Activated CD8-positive, alpha-beta memory T cell treated with anti-CD3 and anti-CD28 coated beads, Interleukin-2, amount 50 U/mL, for 24 hours (primary cell): ENCODE results near the gene RASSF8.

Experiments used
- DNase-seq: peaks from one replicate; pipeline ENCODE4 v3.0.0-alpha.2; 2020; ENCODE audit errors: extremely low read depth

Gene RASSF8

DNA sequence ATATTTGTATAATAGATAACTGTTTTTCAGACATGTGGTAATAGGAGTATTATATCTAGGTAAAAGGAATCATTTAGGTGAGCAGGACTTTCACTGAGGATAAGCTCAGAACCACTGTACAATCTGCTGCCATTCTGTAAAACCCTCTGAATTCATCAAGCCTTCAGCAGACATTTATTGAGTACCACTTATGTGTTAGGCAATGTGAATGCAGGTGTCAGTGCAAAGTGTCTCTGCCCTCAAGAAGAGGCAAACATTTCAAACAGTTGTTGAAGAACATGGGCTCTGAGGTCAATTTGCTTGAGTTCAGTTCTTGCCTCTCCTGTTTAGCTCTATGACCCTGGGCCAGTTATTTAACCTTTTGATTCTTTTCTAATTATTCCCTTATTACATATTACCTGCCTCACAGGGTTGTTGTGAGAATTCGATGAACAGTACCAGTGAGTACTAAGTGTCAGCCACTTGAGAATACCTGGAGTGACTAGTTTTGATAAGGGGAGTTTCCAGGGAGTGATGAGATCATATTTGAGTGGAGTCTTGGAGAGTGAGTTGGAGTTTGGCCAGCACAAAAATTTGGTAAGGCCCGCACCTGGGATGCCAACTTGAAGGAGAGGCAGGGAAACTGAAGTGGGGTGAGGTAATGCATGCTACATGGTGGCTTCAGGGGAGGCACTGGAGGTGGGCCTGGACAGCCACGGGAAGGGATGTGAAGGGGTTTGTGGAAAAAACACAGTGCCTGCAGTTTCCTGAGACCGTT is 33.7 kb downstream of the RASSF8 start:
- DNase-seq, result no peak

DNA sequence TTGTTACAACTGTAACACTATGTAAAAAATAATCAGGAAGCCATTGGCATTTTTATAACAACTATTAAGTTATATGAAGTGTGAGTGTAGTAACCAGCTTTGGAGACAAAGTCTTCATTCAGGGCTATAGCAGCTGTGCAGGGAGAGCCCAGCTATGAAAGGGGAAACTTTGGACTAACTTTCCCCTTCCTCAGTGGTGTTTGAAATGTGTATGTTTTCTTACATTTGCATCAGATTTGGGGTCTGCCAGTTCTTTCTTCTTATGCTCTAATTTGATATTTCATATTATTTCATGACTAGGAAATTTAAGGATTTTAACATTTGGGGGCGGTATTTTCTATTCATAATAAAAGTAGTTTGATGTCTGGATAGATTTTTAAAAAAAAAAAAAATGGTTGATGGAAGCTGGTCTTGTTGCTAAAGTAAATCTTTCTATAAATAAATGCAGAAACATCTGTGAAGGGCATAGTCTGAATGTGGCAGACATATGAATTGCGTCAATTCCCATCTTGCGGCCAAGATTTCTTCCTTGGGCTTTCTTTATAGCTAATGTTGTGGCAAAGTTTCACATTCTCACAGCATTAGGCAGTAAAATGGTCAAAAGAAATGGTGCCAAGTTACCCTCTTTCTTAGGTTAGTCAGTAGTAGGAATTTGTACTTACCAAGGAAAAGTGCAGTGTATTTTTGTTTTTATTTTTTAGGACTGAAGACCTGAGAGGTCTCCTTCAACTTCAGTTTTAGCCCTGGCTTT is 35.6 kb downstream of the RASSF8 start:
- DNase-seq, result no peak

DNA sequence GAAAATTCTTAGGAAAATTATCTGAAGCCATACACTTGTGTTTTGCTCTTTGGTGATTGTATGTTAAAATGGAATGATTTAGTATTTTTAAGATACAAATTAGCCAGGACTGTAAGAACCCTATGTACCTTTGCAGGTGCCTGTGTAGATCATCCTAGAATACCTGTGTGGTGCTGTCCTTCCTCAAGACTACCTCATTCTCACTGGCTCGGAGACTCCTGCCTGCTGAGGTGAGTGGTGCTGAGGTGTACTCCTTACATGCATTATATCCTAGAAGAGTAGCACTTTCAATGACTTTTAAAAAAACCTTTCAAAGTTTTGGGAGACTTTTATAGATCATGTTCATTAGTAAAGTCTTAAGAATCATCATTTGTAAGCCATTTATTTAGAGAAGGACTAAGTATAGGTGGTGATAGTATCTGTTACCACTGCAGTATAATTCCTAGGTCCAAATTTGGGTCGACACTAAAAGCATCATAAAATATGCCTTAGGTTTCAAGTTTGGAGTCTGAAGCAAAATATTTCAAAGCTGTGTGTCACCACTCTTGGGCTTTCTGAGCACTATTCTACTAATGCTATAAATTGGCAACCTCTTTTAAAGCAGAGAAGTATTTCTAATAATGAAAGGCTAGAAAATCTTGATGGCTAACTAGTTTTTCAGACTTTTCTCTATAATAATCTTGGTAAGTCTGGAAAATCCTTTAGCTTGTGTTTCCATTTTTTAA is 36.6 kb downstream of the RASSF8 start:
- no peak for DNase-seq

DNA sequence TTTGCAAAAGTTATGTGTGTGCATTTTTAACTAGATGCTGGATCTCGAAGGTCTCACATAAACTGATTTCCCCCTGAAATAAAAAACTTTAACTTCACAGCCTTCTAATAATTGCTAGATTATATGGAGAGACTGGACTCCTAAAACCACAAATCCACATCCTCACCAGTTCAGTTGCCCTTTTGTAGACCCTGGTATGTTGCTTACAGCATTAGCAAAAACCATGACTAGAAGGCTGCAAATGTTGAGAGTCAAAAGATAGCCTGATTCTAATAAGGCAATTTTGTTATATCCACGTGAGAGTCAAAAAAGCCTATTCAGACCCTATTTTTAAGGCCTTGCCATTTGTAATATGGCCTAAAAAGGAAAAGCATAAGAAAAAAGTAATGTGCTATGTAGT is 37.4 kb downstream of the RASSF8 start:
- DNase-seq, result no peak

DNA sequence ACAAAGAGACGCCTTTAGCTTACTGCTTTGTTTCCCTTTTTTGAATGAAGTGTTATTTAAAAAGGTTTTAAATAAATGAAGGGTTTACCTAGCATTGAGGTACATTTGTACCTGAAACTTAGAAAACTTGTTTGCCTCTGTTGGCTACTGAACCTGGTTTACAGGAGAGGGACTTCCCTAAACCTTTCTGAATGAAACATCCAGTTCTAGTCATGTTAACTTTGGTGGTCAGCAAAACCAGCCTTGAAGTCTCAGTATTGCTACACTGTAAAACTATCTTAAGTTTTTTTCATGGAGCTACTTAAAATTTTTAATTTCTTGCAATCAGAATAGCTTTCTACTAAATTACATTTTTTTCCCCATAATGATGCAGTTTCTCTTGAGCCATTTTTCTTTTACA is 38.2 kb downstream of the RASSF8 start:
- no peak for DNase-seq

DNA sequence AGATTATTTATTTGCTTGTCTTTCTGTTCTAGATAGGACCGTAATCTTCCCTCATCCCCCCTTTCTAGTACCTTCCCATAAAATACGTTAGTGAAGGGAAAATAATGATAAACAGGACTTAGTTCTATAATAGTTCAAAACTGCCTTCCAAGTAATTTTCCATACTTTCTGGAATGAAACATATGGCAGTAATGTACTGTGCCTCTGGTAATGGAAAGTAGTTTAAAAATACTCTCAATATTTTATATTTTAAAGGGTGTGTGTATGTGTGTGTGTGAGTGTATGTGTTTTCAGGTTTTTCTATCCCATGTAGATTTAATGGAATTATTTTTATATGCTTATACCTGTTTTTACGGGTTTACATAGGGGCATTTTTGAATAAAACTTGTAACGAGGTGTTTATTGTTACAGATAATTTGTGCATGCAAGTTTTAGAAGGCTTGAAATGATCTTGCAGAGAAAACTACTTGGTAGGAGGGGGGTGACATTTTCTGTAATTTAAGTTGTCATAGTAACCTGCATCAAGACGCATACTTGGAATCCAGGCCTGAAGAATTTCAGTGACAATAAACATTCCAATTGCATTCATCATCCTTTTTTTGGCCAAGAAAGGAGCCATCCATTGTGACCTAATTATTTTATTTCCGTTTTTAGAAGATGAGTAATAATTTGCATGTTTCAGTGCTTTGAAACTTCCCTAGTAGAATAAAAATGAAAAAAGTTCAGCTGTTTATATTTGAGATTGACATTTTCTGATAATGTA is 38.9 kb downstream of the RASSF8 start:
- DNase-seq, result no peak

DNA sequence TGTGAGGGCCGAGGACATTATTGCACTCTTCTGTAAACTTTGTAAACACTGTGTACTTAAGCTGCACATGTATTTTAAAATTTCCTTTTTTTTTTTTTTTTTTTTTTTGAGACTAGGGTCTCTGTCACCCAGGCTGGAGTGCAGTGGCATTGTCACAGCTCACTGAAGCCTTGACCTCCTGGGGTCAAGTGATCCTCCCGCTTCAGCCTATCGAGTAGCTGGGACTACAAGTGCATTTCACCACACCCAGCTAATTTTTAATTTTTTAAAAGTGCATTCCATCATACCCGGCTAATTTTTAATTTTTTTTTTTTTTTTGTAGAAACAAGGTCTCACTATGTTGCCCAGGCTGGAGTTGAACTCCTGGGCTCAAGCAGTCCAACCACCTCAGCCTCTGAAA is 42.4 kb downstream of the RASSF8 start:
- no peak for DNase-seq

DNA sequence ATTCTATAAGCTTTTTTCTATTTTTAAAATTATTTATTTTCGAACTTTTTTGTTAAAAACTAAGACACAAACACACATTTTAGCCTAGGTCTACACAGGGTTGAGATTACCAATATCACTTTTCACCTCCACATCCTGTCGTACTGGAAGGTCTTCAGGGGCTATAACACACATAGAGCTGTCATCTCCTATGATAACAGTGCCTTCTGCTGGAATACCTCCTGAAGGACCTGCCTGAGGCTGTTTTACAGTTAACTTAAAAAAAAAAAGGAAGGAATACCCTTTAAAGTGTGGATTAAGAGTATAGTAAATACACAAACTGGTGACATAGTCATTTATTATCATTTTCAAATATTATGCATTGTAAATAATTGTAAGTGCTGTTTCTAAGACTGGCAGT is 43.0 kb downstream of the RASSF8 start:
- no peak for DNase-seq

DNA sequence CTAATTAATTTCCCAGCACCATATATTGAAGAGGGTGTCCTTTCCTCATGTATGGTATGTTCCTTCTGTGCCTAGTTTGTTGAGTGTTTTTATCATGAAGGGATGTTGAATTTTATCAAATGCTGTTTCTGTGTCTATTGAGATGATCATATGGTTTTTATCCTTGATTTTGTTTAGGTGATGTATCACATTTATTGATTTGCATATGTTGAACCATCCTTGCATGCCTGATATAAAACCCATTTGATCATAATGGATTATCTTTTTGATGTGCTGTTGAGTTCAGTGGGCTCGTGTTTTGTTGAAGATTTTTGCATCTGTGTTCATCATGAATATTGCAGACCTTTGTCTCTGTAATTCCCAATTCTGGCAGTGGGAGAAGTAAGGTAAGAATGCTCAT is 44.6 kb downstream of the RASSF8 start:
- DNase-seq, result no peak

DNA sequence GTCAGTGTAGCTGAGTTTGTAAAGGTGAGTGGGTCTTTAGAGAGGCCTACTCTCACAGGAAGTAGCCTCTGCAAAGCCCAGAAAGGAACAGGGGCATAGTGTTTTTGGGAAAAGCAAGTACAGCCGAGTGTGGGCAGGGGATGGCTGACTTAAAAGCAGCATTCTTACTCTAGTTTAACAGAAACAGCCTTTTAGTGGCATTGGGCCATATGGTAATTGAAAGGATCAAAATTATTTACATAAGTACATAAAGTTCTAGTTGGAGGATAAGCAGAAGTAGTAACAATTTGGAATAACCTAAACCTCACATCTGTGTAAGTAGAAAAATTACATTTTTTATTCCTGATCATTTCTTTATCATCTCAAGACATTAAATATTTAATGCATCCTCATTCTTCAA is 49.1 kb downstream of the RASSF8 start:
- DNase-seq, result no peak

DNA sequence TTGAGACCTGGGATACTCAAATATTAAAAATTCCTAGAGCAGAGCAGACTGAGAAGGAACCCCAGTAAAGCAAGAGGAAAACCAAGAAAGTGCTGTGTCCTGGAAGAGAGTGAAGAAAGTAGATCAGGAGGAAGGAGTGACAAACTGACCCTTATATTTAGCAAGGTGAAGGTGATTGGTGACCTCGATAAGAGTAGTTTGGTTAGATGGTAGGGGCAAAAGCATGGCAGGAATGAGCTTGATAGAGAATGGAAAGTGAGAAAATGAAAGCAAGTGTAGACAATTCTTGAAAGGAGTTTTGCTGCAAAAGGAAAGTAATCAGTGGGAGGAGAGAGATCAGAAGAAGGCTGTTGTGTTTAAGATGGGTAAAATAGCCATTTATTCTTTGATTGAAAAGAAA is 51.1 kb downstream of the RASSF8 start:
- DNase-seq, result no peak

DNA sequence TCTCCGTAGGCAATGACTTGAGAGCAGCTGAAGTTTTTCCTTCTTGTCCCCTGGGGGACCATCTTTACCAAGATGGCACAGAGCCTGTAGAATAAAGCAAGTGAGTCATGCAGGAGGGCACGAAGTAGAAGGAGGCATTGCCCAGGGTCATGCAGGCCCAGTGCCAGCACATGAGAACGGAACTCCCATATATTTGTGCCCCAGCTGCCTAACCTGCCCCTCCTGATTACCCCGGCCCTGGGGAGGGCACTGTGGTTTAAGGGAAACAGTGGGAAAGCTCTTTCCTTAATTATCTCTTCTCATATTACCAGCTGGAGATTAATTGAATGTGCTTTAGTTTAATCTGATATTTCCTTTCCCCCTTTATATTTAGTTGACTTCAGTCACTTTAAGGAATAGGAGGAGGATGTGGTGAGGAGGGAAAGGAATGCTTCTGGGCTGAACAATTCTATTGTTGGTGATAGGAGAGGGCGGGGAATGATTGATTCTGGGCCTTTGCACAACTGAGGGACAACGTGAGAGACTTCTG is 51.9 kb downstream of the RASSF8 start:
- DNase-seq, result no peak

DNA sequence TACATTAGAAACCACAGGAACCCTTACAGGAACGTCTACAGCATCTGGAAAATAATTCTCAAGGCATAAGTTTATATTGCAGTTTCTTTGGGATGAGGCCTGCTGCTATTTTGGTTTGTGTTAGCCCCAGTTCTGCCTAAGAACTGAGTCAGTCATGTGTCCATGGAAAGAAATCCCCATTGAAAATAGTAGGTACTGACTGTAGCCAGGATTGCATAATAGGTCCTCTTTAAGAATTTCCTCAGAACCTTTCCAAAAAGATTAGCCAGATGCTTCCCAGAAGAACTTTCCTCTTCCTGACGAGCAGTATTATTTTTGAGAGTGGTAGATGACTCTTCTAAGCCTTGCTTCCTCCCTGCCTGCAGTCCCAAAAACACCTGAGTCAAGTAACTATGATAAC is 52.6 kb downstream of the RASSF8 start:
- DNase-seq, result no peak

DNA sequence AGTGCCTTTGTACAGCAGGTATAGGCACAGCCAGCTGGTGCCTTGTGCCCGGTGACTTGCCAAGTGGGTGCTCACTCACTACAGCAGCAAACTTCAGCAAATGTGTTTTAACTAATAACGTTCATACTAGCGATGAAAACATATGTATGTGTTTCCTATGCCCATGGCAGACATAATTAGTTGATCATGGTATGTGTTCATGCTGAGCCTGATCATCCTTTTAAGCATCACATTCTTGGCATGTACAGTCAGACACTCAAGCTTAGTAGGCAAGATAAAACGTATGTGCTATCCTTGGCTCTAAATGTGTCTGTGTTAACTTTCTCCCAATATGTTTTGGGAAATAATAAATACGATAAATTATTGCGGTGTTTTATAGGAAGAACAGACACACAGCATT is 55.6 kb downstream of the RASSF8 start:
- DNase-seq, result no peak

DNA sequence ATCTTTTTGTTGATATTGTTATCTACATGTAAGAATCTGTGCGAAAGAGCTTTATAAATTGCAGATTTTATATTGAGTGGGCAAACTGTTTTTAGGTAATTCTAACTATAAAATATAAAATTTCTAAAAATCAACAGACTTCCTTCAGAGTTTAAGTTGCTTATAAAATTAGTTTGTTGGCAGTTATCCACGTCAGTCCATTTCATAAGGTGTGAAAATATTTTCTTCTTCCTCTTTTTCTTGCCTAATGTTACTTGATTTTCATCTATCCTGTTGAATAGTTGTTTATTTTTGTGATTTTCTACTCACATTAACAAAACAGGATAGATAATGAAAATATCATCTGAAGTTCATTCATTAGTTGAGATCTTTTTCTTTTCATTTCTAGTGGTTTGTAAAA is 58.0 kb downstream of the RASSF8 start:
- no peak for DNase-seq

DNA sequence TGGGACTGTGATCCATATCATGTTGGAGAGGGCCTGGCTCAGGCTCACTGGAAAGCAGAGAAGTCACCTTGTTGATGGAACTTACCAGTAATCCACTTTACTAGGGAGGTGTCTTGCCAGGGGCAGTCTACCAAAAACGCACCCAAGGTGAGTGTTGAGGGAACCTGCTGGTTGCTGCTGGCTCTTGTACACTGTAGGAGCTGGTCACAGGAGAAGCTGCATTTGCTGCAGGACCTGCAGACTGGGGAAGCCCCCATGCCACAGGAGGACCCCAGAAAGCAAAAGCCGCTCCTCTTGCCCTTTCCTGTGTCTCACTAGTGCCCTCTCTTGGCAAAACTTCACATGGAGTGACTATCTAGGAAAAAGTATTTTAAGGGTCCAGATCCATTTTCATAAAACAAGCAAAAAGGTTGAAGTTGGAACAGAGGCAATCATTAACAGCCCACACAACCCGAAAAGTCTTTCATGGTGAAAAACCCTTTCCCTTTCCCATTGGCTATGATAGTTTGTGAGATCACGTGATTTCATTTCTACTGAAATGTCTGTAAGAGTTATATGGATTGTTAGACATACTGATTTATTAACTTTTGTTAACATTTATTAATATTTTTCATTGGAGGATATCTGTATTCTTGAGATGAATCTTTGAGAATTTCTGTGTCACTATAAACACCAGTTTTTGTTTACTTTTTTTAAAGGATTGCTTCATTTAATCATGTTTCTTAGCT is 59.2 kb downstream of the RASSF8 start:
- no peak for DNase-seq

DNA sequence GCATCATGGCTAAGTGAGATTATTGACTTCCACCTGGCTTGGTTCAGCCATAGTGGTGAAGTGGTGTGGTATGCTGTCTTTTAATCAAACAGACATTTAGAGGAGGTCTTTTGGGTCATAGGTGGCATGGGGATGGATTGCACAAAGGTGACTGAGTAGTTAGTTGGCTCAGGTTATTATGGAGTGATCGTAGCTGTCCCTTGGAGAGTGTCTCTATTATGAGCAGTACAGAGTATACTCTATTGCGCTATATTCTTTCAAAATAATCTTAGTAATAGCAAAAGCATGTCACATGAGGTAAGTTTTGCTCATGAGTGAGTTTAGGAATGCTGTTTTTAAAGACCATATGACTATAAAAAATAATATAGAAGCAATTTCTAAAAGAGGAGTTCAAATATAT is 60.4 kb downstream of the RASSF8 start:
- no peak for DNase-seq

DNA sequence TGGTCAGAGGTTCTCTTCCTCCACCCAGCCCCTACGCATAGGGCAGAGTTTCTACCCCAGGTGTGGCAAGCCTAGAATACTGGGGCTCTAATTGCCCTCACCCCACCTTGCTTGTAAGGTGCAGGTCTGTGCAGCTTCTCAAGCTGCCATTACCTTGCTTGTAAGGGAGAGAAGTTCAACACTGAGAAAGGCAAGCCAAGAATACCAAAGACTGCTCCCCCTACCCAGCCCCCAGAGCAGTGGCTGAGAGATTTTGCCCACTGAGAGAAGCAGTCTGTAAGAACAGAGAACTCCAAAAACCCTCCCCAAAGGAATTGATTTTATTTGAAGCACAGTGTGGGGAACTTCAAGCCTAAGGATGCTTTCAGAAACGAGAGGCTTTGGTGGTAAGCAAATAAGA is 63.1 kb downstream of the RASSF8 start:
- DNase-seq, result no peak

DNA sequence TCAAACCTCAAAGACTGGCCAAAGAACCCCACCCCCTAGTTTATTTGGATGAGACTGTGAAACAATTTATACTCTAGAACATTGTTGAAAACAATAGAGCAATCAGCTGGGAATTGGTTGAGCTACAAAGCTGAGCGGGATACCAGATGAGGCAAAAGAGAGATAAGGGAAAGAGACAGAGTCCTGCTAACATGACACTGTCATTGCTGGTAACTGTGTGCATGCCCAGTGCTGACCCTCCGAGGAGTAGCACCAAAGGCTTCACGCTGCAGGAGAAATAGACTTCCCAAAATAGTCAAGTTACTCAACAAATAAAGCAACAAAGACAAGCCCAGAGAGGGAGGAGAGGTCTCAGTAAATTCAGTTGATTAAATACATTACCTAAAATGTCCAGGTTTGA is 63.6 kb downstream of the RASSF8 start:
- no peak for DNase-seq

DNA sequence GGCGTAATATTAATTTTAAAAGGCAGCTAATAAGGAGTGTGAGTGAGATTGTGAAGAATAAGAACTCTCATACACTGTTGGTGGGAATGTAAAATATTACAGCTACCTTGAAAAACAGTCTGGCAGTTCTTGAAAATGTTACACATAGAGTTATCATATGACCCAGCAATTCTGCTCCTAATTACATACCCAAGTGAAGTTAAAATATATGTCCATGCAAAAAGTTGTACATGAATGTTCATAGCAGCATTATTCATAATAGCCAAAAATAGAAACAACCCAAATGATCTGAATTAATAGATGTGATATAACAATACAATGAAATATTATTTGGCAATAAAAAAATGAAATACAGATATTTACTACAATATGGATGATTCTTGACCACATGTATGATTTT is 68.2 kb downstream of the RASSF8 start:
- no peak for DNase-seq

DNA sequence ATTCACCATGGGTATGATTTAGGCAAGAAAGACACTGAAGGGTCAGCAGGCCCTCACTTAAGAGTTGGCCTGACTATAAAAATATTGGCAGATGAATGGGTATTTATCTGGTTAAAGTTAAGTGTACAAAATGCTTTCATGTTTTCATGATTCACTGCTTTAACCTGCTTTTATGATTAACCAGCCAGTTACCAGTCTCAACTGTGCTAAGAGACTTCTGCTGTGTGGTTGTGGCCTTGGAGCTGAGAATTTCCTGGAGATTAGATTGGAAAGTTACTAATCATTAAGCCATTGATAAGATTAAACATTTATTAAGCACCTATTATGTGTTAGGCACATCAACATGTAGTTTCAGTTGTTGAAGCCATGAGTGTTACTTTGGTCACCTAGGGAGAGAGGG is 68.9 kb downstream of the RASSF8 start:
- no peak for DNase-seq
